Superior temporal gyrus (tissue), 1 donor: ENCODE results near the gene TRIM37.
A peak's percentile ranks its signal among the peaks of the same experiment; 100 is the strongest.
"Not testable (repeated sequence)": the region's sequence is repeated elsewhere in the genome, so short reads cannot be mapped to it uniquely, and the experiment has no call there.

Source experiments
- DNase-seq: peaks from one replicate; pipeline ENCODE4 v3.0.0-alpha.2; 2016; ENCODE audit errors: extremely low spot score

The TRIM37 gene

GRCh38 chr17:59110973-59111372 is 4.3 kb upstream of the TRIM37 start:
- DNase-seq: no peak

GRCh38 chr17:59108400-59109102 is 1.9 kb upstream of the TRIM37 start:
- DNase-seq: no peak

GRCh38 chr17:59107306-59107670 is 608 bp upstream of the TRIM37 start:
- DNase-seq: no peak

- DNase-seq: peak; percentile 68
Observed at GRCh38 chr17:59105852-59106462, 723 bp downstream of the TRIM37 start.

GRCh38 chr17:59101178-59101577 is 5.5 kb downstream of the TRIM37 start:
- no peak for DNase-seq

GRCh38 chr17:59097876-59098275 is 8.8 kb downstream of the TRIM37 start:
- no peak for DNase-seq

- DNase-seq: no peak
Observed at GRCh38 chr17:59094861-59095530, 11.7 kb downstream of the TRIM37 start.

GRCh38 chr17:59093702-59094231 is 12.9 kb downstream of the TRIM37 start:
- DNase-seq: no peak

GRCh38 chr17:59093145-59093701 is 13.5 kb downstream of the TRIM37 start:
- no peak for DNase-seq

- DNase-seq: not testable (repeated sequence)
Observed at GRCh38 chr17:59090593-59090992, 16.1 kb downstream of the TRIM37 start.

- no peak for DNase-seq
Observed at GRCh38 chr17:59084154-59084553, 22.5 kb downstream of the TRIM37 start.

- DNase-seq: no peak
Observed at GRCh38 chr17:59074494-59074893, 32.2 kb downstream of the TRIM37 start.

- no peak for DNase-seq
Observed at GRCh38 chr17:59073972-59074371, 32.7 kb downstream of the TRIM37 start.

- DNase-seq: no peak
Observed at GRCh38 chr17:59069856-59070255, 36.8 kb downstream of the TRIM37 start.

- DNase-seq: no peak
Observed at GRCh38 chr17:59067756-59068155, 38.9 kb downstream of the TRIM37 start.

GRCh38 chr17:59067340-59067739 is 39.3 kb downstream of the TRIM37 start:
- DNase-seq: no peak

- no peak for DNase-seq
Observed at GRCh38 chr17:59062509-59062908, 44.2 kb downstream of the TRIM37 start.

- no peak for DNase-seq
Observed at GRCh38 chr17:59056857-59057256, 49.8 kb downstream of the TRIM37 start.

GRCh38 chr17:59049798-59050197 is 56.9 kb downstream of the TRIM37 start:
- DNase-seq: no peak

- no peak for DNase-seq
Observed at GRCh38 chr17:59047616-59048015, 59.1 kb downstream of the TRIM37 start.

- DNase-seq: no peak
Observed at GRCh38 chr17:59046192-59046591, 60.5 kb downstream of the TRIM37 start.

- DNase-seq: no peak
Observed at GRCh38 chr17:59038734-59039133, 67.9 kb downstream of the TRIM37 start.

GRCh38 chr17:59037960-59038359 is 68.7 kb downstream of the TRIM37 start:
- no peak for DNase-seq
